Omental fat pad (tissue), 4 donors: ENCODE measurements around the gene NRM. TPM values are rescaled to one million over a fixed set of nuclear protein-coding genes. Genes with fewer than 3 reads are reported as not detected.

Experiments
- ATAC-seq: fragments of 150-250 bp; one replicate; pipeline ENCODE4 v1.9.1; 2016; ENCODE audit warnings: mild to moderate bottlenecking, moderate library complexity; ENCODE audit not compliant: low FRiP score
- DNase-seq: peaks from one replicate; pipeline ENCODE4 v3.0.0-alpha.2; 2019; ENCODE audit warnings: low spot score
- total RNA-seq, 4 donors: library from RNA; depleted of rRNA; stranded (reverse); fragments of >200 nt; gene quantifications; one replicate each; pipeline ENCODE4 v1.1.0, GENCODE V29; 2016
- TF ChIP-seq, protein P1 (sequence below), 3 donors: fragments of 450-650 bp; IDR thresholded peaks; one replicate each; pipeline ENCODE4 v1.5.1; 2016 to 2017; ENCODE audit warnings: antibody characterized with exemption in 3 of 3, mild to moderate bottlenecking in 3 of 3, moderate library complexity in 2 of 3

NRM gene
- total RNA-seq, 4 donors from 2014 or later, result 2.9 to 5.8 (median 3.7) TPM

DNA sequence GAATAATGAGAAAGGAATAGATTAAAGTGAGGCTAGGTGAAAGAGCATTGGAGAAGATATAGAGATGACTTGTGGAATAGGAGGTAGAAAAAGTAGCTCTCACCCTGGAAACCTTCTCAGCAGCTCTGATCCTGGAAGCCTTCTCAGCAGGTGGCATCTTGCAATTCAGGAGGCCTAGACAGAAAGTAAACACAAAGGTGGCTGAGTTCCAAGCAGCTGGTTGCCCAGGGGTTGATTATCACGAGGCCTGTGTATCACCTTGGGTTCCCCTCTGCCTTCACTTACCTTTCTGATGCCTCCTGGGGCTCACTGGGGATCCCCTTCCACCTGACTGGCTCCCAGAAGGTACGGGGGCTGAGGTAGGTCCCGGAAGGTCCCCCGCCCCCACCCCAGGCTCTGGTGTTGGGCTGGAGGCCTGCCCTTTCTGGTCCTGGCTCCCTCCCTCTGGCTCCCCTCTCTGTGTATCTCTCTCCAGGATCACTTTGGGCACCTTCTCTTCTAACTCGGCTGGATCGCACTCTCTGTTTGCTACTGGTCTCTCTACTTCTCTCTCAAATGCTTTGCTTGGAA, 16.6 kb upstream of the NRM start:
- DNase-seq (no peak), ATAC-seq (no peak)
- TF ChIP-seq, protein P1, sequence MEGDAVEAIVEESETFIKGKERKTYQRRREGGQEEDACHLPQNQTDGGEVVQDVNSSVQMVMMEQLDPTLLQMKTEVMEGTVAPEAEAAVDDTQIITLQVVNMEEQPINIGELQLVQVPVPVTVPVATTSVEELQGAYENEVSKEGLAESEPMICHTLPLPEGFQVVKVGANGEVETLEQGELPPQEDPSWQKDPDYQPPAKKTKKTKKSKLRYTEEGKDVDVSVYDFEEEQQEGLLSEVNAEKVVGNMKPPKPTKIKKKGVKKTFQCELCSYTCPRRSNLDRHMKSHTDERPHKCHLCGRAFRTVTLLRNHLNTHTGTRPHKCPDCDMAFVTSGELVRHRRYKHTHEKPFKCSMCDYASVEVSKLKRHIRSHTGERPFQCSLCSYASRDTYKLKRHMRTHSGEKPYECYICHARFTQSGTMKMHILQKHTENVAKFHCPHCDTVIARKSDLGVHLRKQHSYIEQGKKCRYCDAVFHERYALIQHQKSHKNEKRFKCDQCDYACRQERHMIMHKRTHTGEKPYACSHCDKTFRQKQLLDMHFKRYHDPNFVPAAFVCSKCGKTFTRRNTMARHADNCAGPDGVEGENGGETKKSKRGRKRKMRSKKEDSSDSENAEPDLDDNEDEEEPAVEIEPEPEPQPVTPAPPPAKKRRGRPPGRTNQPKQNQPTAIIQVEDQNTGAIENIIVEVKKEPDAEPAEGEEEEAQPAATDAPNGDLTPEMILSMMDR (IDR thresholded peaks at IDR 0.05), result no peak

DNA sequence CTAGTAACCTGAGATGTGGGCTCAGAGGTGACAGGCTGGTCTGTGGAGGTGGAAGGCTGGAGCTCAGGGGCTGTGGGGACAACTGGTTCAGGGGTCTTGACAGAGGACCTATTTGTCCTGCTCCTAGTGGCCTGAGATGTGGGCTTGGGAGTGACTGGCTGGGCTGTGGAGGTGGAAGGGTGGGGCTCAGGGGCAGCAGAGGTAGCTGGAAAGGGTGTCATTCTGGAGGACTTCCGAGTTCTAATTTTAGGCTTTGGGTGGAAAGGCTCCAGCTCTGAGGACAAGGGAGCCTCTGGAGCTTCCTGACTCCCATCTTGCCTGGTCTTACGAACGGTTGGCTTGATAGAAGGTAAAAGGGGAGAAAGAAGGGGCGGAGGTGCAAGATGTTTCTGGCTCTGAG, 14.8 kb upstream of the NRM start:
- DNase-seq (no peak), ATAC-seq (no peak)
- TF ChIP-seq, protein P1 (IDR thresholded peaks at IDR 0.05), result no peak

DNA sequence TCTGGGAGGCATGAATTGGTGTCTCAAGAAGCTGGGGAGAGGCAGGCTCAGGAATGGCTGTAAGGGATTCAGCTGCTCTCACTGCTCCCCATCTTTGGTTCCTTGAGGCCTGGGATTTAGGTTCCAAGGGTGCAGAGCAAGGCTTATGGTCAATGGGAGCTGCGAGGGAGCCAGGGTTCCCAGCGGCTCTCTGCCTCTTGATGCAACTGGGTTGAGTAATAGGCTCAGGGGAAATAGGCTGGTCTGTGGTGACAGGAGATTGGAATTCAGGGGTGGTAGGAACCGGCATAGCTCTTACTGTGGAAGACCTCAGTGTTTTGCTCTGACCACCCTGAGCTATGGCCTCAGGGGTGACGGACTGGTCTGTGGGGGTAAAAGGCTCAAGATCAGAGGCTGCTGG, 13.0 kb upstream of the NRM start:
- DNase-seq, result no peak
- no peak for ATAC-seq
- TF ChIP-seq, protein P1 (IDR thresholded peaks at IDR 0.05), result no peak

DNA sequence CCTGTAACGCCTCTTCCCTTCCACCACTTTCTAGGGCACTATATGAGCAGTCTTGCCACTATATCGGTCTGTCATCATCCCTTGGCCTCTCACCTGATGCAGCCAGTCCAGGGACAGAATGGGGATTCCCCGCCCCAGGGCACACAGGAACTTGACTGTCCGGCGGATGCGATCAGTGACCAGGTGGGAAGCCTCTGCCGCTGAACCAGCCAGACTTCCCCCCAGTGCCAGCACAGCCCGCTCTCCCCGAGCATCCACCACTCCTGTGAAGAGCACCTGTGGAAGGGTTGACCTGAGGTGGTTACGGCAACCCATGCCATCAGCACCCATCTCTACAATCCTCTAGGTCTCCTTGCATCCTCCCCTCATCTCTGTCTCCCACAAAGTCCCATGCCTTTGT, 12.2 kb upstream of the NRM start:
- no peak for DNase-seq
- TF ChIP-seq, protein P1 (IDR thresholded peaks at IDR 0.05), result no peak
- ATAC-seq, result no peak

DNA sequence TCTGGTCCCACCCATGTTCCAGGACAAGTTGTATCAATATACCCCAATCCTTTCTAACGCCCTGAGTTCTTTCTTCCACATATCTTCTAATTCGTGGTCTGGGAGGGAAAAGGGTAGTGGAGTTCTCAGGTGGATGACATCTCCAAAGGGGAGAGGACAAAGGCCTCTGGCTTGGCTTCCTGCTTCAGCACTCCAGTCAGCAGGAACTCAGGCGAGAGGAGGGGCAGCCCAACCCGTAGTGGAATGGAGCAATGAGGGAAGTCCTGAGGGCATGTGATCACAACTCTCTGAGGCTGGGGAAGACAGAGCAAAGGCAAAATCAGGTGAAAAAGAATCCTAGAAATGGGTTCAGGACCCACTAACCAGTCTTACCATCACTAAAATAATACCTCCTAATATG, 9.6 kb upstream of the NRM start:
- no peak for DNase-seq
- TF ChIP-seq, protein P1 (IDR thresholded peaks at IDR 0.05), result no peak
- ATAC-seq, result no peak

DNA sequence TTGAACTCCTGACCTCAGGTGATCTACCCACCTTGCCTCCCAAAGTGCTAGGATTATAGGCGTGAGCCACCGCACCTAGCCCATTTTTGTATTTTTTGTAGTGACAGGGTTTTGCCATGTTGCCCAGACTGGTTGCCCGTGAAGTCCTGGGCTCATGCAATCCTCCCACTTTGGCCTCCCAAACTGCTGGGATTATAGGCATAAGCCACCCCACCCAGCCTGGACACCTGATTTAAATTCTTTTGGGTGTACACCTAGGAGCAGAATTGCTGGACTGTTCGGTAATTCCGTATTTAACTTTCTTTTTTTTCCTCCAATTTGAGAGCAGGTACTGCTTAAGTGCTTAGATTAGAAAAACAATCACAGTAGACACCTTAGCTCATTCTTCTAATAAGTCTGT, 5.6 kb upstream of the NRM start:
- ATAC-seq (no peak), DNase-seq (no peak)
- TF ChIP-seq, protein P1 (IDR thresholded peaks at IDR 0.05), result no peak

DNA sequence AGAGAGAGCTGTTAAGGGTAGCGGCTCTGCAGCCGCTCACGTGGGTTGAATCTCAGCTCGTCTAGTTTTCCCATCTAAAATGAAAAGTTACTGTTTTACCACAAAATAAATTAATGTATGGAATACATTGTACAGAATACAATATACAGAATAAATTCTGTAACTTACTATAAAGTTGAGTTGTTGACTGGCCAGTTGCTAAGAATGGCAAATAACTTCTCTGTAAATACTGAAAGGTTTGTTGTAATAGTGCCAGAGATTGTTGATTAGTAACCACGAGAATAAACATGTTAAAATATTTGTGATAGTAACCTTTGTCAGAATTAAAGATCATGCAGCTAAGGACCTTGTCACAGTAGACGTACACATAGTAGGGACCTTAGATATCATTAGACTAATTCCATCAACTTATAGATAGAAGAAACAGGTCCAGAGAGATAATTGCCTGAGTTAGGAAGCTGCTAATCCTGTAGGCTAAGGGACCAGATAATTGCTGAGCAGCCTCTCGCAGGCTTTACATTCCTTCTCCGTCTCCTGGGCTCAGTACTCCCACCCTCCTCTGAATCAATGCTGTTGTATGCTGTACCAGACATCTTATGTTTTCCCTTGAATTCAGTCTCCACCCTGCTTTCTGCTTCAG, 544 bp upstream of the NRM start:
- DNase-seq, result no peak
- TF ChIP-seq, protein P1 (IDR thresholded peaks at IDR 0.05), result no peak
- ATAC-seq, result no peak
